Activated CD8-positive, alpha-beta memory T cell treated with anti-CD3 and anti-CD28 coated beads, Interleukin-2, amount 50 U/mL, for 24 hours (primary cell): Measurements from ENCODE around the gene PLPP4.

ENCODE experiments used
- DNase-seq: peaks from one replicate; pipeline ENCODE4 v3.0.0-alpha.2; 2020; ENCODE audit errors: extremely low read depth

The PLPP4 gene

DNA sequence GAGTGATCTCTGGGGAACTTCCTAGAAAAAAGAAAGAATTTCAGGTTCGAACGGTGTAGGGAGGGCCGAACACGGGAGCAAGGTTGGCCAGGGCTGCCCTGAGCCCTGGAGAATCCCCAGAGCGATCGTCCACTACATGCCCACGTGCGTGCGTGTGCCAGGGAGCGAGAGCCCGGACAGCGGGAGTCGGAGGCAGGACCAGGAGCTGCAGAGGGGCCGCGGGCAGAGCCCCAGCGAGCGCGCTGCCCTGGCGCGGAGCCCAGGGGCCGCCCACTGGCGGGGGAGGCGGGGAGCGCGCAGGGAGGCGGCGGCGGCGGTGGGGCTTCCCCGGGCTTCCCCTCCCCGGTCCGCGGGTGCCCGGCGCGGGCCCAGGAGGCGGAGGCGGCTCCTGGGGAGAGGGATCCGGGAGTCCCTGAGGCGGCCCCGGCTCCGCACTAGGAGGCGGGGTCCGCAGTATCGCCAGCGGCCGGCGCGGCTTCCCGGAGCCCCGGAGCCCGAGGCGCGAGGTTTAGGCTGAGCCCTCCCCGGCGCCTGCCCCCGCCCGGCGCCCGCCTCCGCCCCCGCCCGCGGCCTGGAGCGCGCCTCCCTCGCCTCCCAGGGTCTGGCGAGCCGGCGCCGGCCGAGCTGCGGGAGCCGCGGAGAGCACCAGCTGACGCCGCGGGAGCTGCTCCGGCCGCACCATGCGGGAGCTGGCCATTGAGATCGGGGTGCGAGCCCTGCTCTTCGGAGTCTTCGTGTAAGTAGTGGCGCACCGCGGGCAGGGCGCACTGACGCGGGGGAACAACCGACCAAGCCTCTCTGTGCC lies at the start of gene PLPP4:
PLPP4 (plus strand) TSS at position 602 of the 805 bp plus-strand sequence; CDS start at position 681, 79 bp downstream.
- no peak for DNase-seq

DNA sequence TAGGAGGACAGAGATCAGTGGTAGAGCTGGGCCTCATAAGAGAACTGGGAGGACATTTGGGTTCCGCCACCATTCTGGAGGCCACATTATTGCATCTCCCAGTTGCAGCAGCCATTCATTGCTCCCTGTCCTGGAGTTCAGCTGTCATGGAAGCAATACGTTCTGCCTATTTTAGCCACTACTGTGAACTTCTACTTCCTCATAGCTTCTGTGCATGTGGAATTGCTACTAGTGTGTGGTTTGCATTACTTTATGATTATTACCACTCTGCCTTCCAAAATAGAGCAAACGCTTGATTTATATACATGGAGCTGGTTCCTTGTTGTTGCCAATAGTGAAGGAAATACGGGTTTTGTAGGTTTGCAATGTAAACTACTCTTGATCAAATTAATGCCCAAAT lies 47.2 kb upstream of the PLPP4 start:
- no peak for DNase-seq

DNA sequence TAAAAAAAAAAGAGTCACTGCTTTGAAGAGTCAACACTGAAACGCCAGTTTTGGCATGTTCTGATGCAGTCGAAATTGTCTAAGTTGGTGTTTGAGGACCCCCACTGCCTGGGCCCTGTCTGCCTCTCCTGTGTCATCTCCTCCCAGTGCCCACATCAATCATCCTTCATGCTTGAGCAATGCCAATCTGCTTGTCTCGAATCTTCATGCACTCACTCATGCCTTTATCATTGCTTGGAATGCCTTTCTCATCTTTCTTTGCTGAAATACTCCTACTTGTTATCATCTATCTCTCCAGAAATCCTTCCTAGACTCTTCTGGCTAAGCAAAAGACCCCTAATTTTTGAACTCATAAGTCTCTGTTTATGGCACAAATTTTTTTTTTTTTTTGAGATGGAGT lies 42.1 kb upstream of the PLPP4 start:
- no peak for DNase-seq

DNA sequence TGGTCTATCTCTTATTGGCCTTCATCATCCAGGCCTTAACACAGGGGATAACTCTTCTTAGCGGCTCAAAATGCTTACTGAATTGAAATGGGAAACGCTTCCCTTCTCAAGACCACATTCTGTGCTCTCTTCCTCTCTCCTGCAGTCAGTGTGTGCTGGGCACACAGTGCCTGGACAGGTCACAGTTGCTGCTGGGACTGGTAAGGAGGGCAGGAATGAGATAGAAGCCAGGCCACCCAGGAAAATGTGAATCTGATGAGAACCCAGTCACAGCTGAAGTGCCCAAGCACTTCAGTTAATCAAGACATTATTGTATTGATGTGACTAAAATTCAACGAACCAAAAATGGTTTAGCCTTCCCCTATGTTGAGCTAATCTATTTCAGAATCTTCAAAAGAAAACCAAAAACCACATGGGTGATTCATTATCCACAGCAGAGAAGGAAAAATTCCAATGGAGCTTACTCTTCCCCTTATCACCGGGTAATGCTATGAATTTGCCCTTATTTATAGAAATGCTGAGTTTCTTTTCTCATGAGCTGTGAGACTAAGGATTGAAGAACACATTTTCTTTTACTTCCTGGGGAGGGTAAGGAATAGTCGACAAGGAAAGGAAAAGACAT lies 41.2 kb upstream of the PLPP4 start:
- DNase-seq = no peak

DNA sequence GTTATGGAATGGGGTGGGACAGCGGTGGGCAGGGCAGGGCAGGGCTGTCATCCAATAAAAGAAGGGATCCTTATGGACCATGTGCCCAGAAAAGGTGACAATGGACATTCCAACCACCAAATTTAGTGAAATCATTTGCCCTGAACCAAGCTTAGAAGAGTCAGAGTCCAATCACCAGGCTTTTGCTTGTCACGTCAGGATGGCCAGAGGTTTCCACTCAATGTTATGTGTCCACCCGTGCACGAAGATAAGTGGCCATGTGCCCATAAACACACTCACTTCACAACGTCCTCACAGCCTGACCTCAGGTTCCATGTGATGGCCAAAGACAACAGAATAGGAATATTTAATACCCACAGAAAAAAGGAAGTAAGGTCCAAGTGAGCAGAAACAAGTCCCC lies 36.6 kb upstream of the PLPP4 start:
- DNase-seq = no peak

DNA sequence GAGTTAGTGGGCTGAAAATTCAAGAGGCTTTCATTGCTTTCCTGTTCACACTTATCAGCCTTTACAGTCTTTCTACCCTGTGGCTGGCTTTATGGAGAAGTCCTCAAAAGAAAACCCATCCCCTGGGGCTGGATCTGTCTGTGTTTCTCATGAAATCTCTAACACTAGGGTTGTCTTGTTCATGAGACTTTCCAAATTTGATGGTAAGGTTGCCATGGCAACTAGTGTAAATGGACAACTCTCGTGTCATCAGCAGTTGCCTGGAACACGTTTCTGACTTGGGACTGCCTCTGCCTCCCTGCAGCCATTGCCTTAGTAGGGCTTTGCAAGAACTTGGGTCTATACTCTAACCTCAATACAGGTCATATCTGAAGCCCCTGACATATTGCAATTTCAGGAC lies 35.8 kb upstream of the PLPP4 start:
- no peak for DNase-seq

DNA sequence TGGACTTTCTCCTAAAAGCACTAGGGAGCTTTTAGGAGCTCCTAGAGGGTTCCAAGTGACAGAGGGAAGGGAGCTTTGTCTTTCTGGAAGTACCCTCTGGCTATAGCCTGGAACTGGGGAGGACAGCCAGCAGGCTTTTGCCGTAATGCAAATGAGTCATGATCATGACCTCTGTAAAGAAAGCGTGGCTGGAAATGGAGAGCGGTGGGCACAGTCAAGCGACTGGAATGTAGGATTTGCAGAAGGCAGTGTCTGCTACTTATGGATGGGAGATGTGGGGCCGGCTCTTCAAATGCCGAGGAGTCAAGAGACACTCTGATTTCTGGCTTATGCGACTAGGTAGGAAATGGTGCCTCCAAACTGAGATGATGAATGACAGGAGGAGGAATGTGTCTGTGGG lies 34.6 kb upstream of the PLPP4 start:
- DNase-seq = no peak

DNA sequence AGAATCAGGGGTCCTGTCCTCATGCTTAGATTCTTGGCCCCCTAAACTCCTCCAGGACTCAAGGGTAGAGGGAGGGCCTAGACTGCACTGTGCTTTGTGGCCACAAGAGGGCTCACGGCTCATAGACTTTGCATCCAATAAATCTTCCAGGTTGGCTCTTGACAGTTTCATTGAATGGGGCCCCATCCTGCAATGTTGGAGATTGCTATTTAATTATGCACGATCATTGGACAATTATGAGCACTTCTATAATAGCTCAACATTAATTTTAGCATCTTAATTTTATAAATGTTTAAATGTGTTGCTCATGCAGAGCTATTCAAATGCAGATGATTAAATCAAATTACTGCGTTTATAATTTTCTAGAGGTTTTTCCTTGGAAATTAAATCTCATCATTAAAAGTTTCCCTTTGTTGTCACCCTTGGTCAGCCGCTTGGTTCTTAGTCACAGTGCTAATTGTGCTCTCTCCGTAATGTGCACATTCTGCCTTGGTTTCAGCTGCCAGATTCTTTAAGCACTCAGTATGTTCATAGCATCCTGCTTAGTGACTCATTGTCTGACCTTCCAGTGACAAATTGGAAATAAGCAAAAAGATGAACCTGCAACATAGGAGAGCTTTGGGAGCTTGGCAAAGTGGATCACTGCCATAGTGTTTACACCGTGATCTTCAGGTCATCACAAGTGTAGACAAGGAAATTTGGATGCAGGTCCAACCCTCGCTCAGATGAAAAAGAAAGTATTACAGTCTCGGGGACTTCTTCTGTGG lies 33.4 kb upstream of the PLPP4 start:
- DNase-seq = no peak

DNA sequence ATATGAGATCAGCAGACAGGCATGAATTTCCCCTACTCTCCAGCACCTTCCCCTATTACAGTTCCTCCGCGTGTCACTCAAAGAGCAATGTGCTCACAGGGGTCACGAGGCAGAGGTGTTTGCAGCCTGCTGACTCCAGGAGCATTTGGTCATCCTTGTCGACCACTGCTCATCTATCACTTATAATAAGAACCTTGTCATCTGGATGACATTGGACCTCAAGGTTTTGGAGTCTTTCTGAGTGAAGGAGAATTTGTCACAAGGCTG lies 32.9 kb upstream of the PLPP4 start:
- DNase-seq = no peak

DNA sequence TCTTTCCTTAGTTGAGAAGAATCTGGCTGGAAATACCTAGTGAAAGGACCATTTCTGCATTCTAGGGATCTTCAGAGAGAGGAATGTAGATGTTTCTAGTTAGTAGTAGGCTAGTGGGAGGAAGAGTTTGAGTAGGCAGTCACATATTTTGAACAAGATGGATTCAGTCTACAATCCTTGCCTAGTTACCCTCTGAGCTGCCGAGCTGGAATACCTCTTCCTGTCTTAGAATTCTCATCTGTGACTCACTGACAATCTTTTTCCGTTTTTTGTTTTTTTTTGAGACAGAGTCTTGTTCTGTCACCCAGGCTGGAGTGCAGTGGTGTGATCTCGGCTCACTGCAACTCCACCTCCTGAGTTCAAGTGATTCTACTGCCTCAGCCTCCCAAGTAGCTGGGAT lies 30.7 kb upstream of the PLPP4 start:
- DNase-seq = no peak

DNA sequence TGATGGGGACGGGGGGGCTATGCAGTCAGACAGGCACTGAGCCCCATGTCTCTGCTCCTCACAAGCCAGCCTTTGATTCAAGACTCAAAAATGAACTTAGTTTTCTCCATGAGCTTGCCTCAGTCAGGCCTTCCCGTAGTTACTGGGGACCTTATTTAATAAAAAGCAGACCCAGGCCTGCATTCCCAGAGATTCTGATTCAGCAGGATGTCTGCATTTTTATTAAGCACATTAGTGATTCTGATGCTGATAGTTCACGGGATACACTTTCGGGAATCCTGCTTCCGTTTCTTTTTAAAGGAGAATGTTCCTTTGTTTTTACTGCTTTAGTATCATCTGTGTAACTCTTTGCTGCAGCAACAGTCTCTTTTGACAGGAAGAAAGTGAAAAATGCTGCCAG lies 28.3 kb upstream of the PLPP4 start:
- no peak for DNase-seq

DNA sequence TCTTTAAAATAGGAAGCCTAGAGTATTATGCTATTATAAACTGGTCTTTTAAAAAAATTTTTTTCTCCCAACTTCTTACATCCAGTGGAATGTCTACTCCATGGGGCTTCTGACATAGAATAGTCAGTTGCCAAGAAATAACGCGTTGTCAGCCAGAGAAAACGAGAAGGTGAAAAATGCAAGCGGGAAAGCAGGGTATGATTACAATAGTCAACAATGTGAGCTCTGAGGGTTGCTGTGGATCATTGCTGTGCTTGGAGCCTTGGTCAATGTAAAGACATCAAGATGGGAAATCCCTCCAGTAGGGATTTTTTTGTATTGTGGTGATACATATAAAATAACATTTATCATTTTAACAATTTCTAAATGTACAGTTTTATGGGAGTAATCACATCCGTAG lies 27.6 kb upstream of the PLPP4 start:
- no peak for DNase-seq

DNA sequence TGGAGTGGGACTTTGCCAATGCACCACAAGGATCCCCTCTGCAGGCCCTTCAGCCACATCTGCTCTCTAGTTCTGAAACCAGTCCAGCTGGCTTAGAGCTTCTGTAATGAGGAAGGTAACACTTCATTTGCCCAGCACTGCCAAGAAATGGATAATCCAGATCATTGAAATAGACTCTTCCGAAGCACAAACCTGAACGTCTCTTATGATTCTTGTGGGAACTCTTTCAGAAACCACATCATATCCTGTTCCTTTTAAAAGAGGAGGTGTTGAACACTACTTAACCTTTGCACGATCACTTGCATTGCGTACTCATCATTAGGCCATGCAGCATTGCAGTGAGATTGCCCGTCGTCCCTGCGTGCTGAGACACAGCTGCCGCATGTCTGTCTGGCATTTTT lies 25.8 kb upstream of the PLPP4 start:
- no peak for DNase-seq

DNA sequence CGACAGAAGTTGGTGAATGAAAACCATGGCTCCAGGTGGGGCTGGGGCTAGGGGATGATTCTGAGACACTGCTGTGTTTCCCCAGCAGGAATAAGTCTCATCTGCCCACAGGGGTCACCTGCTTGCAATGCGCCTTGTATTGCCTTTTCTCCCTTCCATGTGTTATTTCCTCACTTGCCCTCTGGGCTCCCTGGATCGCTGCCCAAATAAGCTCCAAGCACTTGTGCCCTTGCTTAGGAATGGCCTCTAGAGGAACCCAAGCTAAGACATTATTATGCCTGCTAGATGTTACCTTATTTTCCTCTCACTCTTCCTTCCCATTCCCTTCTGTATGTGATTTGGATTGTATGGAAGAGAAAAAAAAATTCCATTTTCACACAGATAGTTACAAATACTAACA lies 24.8 kb upstream of the PLPP4 start:
- DNase-seq = no peak

DNA sequence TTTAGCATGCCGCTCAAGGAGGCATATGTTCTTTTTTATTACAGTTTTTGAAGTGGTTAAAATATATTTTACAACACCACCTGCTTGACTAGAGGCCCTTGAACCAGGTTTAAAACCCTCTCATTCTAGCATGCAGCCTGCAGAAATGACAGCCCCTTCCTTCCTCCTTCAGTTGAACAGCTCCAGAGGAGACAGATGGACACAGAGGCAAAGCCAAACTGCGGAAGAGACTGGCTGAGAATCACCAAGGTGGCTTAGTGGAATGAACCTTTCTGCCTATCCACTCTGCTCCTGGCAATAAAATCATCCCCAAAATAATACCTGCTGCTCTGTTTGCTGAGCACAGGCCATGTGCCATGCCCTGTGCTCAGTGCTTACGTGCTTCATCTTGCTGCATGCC lies 23.9 kb upstream of the PLPP4 start:
- DNase-seq = no peak

DNA sequence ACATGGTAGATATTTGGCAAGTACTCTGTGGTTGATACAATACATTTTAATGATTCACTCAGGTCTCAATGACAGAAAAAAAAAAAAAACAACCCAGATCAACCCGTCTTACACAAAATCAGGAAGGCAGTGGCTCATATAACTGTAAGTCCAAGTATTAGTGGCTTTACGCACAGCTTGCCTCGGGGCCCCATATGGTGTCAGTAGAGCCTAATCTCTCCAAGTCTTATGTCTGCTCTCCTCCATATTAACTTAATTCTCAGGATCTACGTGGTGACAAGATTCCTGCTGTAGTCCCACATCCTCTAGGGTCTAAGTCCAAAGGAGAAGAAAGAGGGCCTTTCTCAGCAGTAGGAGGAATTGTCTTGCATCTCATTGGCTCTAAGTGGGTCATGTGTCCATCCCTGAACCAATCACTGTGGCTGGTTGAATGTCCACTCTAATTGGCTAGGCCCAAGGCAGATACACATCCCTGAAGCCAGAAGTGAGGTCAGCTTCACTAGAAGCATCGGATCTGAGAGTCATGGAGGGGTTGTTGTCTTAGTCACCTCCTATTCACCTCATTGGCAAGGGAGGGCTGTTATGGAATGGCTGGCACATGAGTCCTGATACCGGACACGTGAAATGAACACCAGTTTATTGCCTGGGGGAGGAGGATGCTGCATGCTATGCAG lies 20.5 kb upstream of the PLPP4 start:
- DNase-seq = no peak

DNA sequence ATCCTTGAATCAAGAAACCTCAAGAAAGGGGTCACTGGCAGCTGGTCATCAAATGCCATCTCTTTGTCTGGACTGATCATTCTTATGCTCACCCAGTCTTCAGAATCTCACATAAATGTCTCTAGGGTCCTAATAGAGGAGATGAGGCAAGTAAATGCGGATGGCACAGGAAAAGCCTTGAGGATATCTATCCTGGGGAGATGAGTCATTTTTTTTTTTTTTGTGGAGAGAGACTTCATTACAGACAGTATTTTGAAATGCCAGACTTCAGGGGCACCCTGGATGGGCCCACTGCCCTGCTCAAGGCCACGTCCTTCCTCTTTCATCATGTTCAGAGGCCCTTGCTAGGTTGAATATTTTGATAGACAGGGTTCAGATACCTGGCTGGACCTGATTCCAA lies 19.5 kb upstream of the PLPP4 start:
- no peak for DNase-seq

DNA sequence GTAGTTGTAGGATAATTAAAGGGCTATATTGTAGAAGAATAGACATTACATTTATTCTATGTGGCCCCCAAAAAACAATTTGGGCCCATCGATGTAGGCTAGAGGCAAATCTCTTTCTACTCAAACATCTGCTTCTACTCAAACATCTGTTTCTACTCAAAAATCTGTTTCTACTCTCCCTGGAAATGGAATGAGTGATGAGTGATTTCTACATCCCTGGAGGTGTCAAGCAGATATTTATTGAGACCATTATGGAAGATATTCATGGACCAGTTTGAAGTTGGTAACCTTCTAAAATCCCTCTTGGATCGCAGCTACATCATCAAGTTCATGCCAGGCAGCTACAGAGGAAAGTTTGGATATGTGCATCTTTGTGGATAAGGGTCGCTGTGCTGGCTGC lies 5.1 kb upstream of the PLPP4 start:
- DNase-seq = no peak

DNA sequence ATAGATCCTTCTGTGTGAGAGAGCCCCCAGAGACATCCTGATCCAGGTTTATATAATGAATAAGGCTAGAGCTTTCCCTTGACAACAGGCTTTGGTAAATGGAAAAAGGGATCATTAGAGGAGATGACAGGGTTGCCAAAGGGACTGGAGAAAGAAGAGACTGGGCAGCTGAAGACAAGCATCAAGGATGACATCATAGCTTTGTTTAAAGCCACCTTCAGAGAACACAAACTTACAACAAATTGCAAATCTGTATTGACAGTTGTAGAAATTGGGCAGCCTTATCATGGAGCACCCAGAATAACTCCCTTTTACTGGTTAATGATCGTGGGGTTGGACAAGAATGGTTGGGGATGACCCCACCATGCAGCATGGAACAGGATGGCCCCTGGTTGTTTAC lies 3.7 kb upstream of the PLPP4 start:
- DNase-seq = no peak

DNA sequence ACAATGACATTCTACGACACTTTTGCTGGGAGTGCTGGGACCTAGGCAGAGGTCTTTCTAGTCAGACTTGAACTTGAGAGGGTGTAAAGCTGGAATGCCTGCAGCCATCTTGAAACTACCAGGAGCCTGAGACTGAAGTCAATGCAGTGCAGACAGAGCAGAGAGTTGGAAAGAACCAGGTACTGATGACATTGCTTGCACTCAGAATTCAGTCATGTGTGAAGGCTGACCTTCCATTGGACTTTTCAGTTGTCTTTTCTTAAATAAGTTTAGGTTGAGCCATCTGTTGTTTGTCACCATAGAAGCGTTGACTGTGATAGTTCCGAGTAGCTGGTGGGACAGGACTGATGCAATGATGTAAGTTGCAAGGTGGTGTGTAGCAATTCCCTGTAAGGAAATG lies 3.1 kb upstream of the PLPP4 start:
- no peak for DNase-seq

DNA sequence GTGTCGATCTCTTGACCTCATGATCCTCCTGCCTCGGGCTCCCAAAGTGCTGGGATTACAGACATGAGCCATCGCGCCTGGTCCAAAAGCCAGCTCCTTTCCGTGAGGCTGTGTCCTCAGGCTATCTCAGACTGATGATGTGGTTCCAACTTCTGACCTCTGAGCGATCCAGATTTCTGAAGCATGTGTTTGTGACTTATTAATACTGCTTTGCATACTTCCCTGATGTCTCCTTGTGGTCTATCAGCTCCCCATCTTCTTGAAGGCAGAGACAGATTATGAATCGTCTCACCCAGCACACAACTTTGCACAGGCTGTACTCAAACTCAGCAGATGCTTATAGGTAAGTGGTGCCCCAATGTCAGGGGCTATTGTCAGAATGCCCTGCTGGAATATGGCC lies 2.0 kb upstream of the PLPP4 start:
- no peak for DNase-seq

DNA sequence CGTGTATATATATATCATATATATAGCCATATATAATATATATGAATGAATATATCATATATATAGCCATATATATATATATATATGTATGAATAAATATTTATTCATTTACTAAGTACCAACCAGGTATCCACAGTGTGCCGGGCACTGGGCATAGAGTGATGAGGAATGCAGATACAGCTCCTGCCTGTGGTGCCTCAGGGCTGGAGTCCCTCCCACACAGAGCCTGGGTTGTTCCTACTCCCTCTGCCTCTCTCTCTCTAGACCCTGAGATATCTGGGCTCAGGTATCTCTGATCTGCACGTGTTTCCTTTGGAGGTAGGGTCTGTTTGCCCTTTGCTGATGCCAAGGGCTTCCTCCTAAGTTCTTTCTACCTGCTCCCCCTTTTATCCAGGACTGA lies 1.4 kb upstream of the PLPP4 start:
- DNase-seq = no peak

DNA sequence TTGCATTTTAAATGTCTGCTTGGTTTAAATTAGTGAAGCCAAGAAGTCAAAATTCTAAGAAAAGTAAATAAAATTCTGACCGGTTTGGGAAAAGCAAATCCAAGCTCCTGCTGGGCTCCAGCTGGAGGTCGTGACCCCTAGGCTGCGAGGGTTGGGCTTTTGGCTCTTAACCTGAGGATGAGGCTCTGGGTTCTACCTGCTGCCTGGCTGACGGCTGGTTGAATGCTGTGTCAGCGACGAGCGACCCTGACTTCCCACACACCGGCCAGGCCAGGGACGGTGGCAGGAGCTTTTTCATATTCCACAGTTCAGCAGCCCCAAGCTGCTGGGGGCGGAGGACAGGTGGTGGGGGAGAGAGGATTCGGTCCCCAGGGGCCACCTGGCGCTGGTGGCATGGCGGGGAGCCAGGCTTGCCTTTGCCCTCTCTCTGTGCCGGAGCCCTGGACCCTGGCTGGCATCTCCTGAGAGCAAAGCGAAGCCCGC lies 843 bp upstream of the PLPP4 start:
- no peak for DNase-seq
